GM18502 (cell line): ENCODE results near the gene PGAP1.

Experiments used
- ATAC-seq: cut with Tn5 transposase; IDR thresholded peaks from one replicate; pipeline ENCODE4 v1.9.1; 2021; ENCODE audit warnings: mild to moderate bottlenecking; ENCODE audit not compliant: unreplicated experiment, poor library complexity

PGAP1 gene, protein sequence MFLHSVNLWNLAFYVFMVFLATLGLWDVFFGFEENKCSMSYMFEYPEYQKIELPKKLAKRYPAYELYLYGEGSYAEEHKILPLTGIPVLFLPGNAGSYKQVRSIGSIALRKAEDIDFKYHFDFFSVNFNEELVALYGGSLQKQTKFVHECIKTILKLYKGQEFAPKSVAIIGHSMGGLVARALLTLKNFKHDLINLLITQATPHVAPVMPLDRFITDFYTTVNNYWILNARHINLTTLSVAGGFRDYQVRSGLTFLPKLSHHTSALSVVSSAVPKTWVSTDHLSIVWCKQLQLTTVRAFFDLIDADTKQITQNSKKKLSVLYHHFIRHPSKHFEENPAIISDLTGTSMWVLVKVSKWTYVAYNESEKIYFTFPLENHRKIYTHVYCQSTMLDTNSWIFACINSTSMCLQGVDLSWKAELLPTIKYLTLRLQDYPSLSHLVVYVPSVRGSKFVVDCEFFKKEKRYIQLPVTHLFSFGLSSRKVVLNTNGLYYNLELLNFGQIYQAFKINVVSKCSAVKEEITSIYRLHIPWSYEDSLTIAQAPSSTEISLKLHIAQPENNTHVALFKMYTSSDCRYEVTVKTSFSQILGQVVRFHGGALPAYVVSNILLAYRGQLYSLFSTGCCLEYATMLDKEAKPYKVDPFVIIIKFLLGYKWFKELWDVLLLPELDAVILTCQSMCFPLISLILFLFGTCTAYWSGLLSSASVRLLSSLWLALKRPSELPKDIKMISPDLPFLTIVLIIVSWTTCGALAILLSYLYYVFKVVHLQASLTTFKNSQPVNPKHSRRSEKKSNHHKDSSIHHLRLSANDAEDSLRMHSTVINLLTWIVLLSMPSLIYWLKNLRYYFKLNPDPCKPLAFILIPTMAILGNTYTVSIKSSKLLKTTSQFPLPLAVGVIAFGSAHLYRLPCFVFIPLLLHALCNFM

DNA sequence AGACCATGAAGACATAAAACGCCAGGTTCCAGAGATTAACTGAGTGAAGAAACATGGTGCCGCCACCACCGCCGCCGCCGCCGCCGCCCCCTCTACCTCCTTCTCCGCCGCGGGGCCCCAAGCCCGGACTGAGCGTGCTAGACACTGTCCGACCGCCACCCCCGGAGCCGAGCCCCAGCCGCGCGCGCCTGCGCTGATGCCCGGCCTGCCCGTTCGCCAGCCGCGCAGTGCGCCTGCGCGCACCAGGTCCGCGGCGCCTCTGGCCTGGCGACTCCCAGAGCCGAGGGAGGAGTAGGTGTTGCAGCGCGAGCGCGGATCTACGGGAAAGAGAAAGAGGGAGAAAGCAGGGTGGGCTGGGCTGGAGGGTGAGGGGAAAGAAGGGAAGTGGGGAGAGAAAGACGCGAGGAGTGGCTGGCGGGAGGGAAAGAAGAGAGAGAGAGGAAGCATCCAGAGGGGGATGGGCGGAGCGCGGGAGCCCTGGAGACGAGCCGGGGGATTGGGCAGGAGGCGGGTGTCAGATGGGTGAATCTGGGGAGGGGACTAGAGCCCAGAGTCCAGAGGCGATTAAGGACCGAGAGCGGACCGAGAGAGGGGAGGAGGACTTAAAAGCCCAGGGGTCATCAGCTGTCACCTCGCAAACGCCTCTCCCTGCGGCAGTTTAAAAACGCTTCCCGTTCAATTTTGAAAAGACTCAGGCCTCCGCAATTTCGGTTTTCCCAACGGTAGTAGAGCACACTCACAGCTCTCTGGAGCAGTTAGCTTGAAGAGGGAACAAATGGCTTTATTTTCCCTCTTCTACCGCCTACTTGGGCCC lies at the start of gene PGAP1:
PGAP1 (minus strand) TSS at position 146 of the 814 bp plus-strand sequence; CDS start at position 55, 91 bp downstream.
- peak; percentile 91 for ATAC-seq

DNA sequence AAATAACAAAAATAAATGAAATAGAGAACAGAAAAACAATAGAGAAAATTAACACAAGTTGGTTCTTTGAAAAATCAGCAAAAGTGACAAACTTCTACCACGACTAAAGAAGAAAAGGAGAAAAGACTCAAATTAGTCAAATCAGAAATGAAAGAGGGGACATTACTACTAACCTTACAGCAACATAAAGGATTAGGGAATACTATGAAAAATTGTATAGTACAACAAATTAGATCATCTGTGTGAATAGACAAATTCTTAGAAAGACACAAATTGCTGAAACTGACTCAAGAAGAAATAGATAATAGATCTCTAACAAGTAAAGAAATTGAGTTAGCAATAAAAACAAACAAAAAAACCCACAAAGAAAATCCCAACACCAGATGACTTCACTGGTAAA lies 48.5 kb upstream of the PGAP1 start:
- ATAC-seq: no peak

DNA sequence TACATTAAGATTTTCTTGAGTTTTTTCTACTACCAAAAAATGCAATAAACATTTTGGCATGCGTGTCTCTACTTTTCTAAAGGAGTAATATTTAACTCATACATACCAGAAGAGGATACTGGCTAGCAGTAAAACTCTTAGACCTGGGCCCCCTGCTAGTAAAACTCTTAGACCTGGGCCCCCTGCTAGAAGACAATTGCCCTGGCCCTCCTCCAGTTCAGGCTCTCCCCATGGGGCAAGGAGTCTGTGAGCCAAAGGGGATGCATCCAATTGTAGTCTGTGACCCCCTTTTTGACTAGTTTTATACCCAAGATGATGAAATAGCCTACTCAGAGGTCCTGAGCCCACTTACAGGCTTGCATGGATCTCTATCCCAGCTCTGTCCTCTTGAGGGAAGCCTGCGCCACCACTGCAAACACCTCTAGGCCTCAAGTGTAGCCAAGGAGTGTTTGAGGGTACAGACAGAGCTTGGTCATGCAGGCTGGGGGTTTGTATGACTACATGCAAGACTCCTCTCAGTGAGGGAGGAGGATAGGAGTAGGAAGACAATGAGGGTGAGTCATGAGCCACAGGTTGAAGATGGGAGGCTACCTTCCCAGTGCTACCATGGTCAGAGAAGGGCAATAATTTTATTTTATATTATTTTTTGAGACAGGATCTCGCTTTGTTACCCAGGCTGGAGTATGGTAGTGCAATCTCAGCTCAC lies 45.2 kb upstream of the PGAP1 start:
- no peak for ATAC-seq

DNA sequence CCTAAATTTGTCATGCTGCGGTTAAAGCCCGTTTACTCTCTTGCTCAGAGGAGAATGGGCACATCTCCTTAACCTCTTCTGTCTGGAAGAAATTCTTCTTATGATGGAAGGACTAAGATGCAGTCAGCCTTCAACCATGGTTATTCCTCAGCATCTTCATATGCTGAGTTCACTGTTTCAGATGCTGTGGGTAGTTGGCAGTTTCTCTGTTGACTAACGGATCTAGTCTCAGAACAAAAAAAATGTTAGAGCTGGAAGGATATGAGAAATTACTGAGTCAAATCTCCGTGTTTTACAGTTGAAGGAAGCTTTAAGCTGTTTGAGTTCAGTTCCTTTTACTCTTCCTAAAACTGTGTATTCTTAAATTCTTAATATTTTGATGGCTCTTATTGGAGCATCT lies 43.6 kb upstream of the PGAP1 start:
- ATAC-seq: no peak

DNA sequence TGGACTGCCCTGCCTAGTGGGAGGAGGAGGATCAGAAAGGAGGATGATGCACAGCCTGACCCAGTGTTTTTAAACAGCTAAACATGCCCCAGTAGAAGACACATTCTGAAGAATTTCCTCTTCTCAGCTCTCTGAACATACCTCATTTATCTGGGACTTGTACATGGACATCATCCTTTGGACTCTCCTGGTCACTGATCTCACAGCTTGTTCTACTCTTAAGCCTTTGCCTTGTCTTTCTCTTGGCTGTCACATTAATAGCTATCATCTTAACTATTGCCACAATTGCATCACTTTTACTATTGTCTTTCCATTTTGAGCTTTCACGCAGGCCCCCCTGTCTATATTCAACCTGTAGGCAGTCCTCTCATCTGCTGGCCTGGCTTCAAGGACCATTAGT lies 42.0 kb upstream of the PGAP1 start:
- ATAC-seq: no peak

DNA sequence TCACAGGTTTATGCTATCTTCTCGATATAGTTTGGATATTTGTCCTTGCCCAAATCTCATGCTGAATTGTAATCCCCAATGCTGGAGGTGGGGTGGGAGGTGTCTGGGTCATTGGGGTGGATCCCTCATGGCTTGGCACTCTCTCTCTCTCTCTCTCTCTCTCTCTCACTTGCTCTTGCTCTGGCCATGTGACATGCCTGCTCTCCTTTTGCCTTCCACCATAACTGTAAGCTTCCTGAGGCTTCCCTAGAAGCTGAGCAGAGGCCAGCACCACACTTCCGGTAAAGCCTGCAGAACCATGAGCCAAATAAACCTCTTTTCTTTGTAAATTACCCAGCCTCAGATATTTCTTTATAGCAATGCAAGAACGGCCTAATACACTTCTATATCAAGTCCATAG lies 41.3 kb upstream of the PGAP1 start:
- ATAC-seq: no peak

DNA sequence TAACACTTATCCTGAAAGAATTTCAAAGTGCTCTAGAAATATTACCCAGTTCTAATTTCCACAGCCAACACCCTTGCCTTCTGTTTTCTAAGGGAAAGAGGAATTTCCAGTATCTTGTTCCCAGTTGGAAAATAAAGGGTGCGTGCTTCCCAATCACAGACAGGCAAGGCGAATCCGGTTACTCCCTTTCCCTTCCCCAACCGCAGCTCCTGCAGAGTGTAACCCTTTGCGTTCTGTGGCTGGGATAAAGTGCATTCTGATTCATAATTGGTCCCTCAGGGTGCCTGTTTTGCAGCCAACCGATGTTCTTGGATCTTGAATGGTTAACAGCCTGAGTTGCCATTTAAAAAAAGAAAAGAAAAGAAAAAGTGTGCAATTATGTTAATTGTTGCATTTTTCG lies 40.6 kb upstream of the PGAP1 start:
- no peak for ATAC-seq

DNA sequence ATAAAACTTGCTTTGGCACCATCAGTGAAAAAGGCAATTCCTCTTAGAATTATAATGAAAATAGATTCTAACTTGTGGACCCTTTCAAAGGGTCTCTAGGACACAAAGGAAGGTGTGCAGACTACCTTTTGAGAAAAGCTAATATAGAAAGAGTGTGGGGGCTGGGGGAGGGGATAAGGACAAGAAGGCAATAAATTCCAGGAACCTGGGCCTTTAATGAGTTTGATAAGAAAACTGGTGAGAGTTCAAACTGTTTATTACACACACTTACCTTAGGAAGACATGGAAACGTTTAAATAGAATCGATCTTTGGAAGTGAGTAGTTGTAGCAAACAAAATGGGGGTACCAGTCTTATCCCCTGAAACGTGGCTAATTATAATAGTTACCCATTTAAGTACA lies 39.6 kb upstream of the PGAP1 start:
- ATAC-seq: no peak

DNA sequence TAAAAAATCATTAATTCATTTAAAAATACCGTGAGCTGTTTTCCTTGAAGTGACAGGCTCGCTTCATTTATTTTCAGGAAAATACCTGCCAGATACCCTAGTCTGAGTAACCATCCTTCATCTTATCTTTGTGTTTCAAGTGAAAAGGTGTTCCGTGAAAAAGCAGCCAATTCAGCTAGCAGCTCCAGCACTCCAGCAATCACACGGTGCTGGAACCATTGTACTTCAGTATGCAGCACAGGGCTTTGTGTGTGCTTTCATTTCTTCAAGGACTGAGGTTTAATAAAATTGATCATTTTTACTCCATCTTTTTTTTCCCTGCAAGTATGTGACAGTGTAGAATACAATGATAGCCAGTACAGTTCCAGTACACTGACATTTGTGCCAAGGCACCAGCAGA lies 39.1 kb upstream of the PGAP1 start:
- no peak for ATAC-seq

DNA sequence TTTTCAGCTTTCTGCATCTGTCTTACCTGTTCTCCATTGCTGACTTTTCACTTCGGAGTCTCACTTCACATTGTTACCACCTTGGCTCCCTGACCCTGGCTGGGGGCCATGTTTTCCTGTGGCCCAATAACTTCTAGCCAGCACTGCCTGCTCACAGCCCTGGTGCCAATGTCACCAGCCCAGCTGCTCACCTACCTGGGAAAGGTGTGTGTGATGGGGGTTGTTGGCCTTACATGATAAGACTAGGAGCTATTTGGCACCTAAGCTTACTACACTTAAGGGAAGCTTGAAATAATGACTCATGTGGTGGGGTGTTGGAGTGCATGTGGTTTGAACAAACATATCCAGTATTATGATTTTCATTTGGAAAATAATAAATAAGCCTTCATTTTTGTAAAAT lies 37.5 kb upstream of the PGAP1 start:
- no peak for ATAC-seq

DNA sequence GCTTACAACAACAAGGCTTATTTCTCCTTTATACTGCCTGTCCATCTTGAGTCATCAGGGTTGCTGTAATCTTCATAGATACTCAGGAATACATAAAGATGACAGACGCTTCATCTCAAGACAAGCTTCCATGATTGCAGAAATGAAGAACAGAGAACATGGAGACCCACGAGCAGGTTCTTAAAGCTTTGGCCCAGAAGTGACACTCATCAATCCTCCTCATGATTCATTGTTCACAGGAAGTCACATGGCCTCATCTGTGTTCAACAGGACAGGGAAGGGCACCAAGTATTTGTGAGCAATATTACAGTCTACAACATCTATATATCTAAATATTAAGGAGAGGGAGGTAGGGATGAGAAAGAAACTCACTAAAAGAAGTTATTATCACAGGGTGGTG lies 36.5 kb upstream of the PGAP1 start:
- ATAC-seq: no peak

DNA sequence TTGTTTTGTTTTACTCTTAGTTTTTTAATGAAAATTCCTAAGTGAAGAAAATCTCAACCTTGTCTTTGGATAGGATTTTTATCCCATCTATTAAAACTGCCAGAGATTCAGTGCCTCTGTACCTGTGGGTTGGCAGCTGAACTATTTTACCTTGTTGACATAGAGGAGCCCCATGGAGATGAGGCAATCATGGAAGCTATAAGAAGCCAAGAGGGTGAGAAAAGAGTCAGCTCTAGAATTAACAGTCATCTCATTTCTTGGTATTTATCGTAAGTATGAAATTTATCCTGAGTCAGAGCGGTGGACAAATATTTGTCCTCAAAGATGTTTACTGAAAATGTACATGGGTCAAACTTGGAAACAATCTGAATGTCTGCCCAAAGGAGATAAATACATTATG lies 35.8 kb upstream of the PGAP1 start:
- no peak for ATAC-seq

DNA sequence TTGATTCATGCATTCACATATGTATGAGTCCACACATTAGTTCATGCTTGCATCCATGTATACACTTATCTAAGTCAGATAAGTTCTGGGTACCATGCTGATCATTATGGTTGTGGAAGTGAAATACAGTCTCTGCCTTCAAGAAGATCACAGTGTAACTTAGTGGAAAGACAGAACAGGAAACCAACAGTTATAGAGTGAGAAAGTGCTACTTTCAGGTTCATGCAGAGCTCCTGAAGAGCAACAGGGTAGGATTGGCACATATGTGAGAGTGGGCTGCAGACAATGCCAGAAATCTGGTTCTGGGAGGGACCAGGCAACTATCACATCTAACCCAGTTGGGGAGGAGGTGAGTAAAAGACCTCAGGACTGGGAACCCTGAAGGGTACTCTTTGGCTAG lies 35.4 kb upstream of the PGAP1 start:
- ATAC-seq: peak; percentile 99

DNA sequence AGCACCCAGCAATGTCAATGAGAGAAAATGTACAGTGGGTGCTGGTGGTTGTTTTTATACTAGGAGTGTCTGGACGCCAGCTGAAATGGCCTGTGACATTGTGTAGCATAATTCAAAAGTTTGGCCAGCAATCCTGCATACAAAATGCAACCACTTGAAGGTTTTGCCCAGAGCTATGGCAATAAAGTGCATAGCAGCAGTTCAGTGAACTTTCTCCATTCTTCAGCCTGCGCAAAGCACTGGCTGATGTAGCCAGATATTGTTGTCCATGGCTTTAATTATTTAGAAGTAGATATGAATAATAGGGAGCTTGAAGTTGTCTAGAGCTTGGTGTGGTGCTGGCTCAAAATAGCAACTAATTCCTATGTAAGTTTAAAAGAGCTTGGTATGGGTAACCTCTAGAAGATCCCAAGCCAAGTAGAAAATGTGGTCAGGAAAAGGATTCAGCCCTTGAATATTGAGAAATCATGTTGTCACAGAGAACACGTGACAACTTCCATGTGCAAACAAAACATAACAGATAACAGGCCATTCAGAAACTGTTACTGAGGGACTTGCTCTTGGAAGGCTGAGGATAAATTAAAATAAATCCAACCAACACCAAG lies 33.3 kb upstream of the PGAP1 start:
- no peak for ATAC-seq

DNA sequence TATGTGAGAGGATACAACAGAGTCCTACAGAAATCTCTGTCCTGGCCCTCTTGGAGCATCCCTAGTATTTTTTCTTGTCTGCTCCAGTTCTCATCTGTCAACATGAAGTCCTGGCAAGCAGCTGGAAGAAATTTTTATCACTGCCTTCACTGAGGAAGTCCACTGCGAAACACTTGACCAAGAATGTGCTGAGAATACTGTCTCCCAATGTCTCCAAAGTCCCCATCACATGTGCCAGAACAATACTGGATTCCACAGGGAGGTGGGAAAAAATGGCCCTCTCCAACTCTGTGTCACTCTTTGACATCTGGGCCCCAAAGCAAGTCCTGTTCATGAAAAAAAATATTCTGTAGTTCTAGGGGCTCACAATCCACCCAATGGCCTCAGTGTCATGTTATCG lies 32.8 kb upstream of the PGAP1 start:
- no peak for ATAC-seq

DNA sequence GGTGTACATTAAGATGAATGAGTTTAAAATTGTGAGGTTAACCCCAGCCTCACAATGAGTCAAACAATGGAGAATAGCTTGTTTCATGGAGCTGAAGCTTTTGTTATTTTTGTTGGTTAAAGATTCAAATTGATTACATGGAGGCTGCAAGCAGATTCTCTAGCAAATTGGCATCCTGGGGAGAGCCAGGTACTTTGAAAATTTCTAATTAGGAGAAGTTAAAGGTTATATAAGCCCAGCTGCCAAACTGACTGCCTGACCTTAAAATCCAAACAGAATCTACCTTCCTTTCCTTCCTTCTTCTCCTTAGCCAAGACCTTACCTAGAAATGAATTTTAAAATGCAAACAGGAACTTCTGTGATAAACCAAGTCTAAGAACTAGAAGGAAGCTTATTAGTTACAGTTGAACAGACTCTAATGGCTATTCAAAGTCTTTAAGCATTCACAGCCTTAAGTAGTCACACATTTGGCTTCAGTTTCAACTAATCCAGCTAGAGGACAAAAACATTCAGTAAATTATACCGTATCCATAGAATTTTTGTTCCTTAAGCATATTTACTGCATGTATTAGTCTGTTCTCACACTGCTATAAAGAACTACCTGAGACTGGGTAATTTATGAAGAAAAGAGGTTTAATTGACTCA lies 31.5 kb upstream of the PGAP1 start:
- no peak for ATAC-seq

DNA sequence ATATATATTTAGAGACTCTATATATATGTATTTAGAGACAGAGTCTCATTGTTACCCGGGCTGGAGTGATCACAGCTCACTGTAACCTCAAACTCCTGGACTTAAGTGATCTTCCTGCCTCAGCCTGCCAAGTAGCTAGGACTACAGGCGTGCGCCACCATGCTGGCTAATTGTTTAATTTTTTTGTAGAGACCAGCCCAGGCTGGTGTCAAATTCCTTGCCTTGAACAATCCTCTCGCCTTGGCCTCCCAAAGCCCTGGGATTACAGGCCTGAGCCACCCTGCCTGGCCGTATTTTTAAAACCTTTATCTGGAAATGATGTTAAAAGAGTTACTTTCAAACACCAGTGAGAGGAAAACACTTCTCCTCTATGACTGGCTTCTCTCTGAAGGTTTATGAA lies 30.9 kb upstream of the PGAP1 start:
- ATAC-seq: no peak

DNA sequence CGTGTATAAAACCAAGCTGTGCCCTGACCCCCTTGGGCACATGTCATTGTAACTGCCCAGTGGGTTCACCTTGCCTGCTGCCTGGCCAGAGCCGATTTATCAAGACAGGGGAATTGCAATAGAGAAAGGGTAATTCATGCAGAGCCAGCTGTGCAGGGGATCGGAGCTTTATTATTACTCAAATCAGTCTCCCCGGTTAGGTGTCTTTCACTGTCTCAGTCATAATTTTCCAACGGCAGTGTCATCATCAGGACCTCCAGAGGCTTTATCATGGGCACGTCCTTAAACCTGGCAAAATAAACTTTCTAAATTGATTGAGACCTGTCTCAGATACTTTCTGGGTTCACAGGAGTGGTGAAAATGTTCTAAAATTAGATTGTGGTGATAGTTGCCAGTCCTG lies 29.6 kb upstream of the PGAP1 start:
- ATAC-seq: no peak

DNA sequence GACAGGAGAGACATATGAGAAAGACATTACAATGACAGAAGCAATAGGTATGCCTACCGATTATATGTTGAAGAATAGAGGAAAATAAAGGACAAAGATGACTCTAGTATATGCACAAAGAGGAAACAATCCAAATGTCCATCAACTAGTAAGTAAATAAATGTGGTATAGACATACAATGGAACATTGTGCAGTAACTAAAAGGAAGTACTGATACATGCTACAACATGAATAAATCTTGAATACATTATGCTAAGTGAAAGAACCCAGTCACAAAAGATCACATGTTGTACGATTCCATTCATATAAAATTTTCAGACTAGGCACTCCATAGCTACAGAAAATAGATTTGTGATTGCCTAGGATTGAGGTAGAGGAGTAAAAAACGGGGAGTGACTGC lies 28.5 kb upstream of the PGAP1 start:
- ATAC-seq: no peak
